Measurements from ENCODE around the gene ST3GAL5.
"Not testable (repeated sequence)": the region's sequence is repeated elsewhere in the genome, so short reads cannot be mapped to it uniquely, and the experiment has no call there.

Gene ST3GAL5

GRCh38 chr2:85915606-85916303, 27.0 kb upstream of the ST3GAL5 start:
- DNase-seq, result no peak

DNA sequence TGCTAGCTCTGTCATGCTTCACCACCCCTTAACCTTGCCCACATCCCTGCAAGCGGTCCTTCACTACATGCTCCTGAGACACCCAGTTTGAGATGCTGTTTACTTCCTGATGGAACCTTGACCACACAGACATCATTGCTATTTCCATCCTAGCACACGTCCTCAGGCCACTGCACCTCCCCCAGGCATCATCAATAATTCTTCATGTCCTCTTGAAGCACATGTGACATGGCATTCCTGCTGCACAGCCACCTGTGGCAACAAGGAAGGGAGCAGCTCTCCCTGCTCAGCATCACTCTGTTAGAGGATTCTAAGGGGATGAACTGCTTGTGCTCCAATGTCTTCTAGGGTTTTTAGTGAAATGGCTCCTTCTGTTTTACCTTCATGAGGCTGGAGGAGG, 26.1 kb upstream of the ST3GAL5 start:
- no peak for DNase-seq

DNA sequence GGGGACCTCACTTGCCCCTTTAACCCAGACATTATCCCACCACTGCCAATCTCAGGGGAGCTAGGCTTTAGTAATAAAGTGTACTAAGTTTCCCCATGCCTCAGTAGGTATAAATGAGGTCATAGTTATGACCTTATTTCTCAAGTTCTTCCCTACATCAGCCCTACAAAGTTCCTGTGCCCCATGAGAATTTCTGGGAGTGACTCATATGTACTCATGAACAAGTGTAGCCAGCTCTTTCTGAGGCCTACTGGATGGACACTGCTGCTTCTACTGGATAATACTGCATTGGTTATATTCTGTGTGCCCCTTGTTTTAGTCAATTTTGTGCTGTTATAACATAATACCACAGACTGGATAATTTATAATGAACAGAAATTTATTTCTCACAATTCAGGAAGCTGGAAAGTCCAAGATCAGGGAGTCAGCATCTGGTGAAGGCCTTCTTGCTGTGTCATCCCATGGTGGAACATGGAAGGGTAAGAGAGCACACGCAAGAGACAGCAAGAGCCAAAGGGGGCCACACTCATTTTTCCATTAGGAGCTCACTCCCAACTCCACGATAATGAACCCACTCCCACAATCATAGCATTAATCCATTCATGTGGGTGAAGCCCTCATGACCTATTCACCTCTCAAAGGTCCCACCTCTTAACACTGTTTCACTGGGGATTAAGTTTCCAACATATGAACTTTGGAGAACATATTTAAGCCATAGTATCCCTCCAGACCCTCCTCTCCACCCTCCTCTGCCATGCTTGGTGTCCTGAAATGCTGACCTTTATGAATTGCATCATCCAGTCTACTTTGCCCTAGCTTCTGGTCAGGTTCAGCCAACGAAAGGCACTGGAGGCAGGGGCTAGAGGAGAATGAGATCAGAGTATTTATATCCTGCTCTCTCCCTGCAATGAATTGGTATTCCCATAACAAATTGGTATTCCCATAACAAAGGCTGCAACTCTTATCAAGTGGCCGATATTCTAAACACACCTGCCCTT, 25.4 kb upstream of the ST3GAL5 start:
- no peak for DNase-seq

GRCh38 chr2:85911814-85912692, 23.3 kb upstream of the ST3GAL5 start:
- no peak for DNase-seq

GRCh38 chr2:85911097-85911496, 22.3 kb upstream of the ST3GAL5 start:
- DNase-seq, result no peak

DNA sequence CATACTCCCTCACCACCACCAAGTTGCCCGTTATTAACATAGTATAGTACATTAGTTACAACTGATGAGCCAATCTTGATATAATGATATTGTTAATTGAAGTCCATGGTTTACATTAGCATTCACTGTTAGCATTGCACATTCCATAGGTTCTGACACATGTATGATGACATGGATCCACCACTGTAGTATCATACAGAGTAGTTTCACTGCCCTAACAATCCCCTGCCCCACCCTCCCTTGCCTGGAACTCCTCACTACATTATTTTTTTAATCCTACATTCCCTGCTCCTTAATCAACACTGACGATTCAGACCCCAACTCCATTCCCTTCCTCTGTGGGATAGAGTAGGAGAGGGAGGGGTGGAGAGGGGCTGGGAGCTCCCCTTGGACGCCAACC, 20.2 kb upstream of the ST3GAL5 start:
- no peak for DNase-seq

DNA sequence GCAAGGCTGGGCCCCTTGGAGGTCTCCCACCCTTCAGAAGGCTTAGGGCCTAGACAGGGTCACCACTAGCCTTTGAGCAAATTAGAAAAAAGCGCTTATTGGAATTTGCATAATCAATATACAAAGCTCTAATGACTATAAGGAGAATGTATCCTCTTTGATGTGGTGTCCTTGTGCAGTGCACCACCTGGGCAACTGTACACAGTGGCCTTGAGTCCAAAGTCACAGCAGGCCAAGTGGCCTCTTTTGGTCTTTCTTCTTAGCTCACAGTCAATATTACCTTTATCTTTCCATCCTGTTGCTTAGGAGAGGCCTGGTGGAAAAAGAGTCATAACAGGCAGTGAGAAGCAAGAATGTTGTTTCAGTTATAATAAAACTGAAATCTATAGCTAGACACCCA, 19.7 kb upstream of the ST3GAL5 start:
- DNase-seq, result no peak

DNA sequence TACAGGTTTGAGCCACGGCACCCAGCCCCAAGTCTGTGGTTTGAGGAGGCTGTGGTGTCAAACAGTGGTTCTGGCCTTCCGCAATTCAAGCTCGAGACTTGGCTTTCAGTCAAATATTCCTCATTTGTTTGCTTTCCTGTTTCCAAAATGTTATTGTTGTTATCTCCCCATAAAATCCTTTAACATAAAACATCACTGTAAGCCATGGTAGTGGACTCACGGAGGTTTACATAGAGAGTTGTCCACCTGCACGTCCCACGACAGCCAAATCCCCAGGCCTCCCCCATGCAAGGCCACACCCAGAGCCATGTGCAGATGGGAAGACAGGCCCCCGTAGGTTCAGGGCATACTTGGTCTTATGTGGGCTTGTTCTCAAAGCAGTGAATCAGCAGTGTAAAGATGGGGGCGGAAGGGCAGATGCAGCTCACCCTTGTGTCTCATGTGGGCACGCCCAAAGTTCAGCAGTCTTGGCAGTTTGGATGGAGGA, 18.9 kb upstream of the ST3GAL5 start:
- DNase-seq, result no peak

GRCh38 chr2:85906748-85907147, 18.0 kb upstream of the ST3GAL5 start:
- DNase-seq, result no peak

GRCh38 chr2:85905891-85906290, 17.1 kb upstream of the ST3GAL5 start:
- no peak for DNase-seq

- DNase-seq, result no peak
Observed at GRCh38 chr2:85905187-85905666, 16.4 kb upstream of the ST3GAL5 start.

DNA sequence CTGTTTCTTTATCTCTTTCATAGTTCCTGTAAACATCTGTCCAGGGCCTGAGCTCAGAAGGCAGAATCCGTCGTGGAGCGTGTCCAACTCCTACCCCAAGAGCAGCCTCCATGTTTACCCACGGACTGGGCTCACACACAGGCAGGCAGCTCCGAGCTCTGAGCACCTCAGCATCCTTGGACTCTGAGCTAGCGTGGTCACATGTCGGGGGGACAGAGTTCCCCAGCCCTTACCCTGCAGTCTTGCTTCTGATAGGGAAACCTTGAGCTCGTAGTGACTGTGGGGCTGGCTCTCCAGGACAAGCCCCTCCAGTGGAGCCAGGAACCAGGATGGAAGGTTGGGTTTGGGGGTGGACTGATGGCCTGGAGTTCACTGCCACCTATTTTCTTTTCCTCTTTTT, 15.1 kb upstream of the ST3GAL5 start:
- no peak for DNase-seq

DNA sequence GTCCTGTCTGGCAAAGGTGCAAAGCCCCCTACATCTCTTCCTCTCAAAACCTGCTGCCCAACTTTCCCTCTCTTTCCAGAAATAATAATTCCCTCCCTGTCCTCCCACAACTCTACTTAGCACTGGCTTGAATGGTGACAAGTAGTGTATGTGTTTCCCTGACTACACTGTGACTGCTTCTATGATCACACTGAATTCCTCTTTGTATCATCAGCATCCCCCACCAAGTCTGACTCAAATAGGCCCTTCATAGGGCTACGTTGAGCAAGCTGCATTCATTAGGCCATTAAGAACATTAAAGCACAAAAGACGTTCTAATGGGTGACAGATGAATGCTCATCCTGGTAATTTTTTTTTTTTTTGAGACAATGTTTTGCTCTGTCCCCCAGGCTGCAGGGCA, 13.7 kb upstream of the ST3GAL5 start:
- DNase-seq, result no peak

DNA sequence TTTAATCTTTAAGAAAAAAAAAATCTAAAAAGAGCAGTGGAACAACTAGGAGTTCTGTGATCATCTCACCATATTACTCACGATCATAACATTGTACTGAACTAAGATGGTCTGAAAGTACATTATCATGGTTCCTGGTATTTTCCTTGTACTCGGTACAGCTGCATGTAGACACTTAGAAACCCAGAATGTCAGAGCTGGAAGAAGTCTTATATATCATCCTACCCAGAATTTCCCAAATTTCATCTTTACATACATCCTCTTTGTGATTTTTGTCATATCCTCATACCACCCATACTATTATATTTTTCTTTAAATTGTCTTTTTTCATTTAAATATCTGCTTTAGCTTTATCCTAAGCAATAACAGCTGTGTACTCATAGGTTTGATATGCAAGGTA, 12.4 kb upstream of the ST3GAL5 start:
- no peak for DNase-seq

GRCh38 chr2:85900366-85900765, 11.6 kb upstream of the ST3GAL5 start:
- no peak for DNase-seq

DNA sequence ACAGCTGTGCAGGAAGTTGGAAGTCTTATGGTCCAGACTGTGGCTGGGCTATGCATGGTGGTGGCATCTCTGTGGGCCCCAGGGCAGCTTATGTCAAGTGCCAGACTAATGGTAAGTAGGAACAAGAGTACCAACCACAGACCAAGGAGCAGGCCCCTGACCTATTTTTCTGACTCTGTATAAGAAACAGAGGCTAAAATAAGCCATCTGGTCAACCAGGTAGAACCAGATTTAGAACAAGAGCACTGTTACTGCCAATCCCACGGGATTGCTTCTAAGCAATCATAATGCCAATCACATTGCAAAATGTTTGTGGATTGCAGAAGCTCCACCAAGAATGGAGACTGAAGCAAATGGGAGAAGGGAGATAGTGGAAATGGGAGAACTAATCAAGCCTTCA, 11.1 kb upstream of the ST3GAL5 start:
- no peak for DNase-seq

- no peak for DNase-seq
Observed at GRCh38 chr2:85899284-85899683, 10.5 kb upstream of the ST3GAL5 start.

DNA sequence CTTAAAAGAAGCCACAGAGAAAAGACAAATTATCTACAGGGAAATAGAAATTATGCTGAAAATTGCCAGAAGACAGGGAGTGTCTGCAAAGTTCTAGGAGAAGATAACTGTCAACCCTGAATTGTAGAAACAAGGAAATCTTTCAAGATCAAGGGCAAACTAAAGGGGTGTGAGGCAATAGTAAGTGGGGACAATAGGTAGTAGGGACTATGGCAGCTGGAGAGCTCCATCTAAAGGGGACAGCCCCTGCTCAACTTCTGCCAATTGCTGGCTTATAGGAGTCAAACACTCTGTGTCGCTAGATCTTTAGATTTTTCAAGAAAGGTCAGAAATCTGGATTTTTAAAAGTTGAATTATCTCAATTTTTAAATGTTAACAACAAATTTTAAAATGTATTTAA, 10.1 kb upstream of the ST3GAL5 start:
- DNase-seq, result no peak

DNA sequence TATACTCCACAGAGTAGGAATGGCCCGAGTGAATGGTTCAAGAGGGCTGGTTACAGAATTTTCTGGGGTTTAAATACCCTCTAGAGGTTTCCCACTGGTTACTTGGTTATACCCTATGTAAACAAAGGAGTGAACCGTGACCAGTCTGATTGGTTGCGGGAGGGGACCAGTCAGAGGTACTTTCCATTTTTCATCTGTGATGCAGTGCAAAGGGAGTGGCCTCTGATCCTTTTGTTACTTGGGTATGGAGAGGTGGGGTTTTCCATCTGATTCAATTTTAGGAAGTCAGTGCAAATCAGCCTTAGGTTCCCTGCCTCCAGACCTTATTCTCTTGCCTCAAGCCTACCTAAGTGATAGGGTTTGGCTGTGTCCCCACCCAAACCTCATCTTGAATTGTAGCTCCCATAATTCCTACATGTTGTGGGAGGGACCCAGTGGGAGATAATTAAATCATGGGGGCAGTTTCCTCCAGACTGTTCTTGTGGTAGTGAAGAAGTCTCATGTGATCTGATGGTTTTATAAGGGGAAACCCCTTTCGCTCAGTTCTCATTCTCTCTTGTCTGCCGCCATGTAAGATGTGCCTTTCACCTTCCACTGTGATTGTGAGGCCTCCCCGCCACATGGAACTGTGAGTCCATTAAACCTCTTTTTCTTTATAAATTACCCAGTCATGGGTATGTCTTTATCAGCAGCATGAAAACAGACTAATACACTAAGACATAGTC, 5.9 kb upstream of the ST3GAL5 start:
- DNase-seq, result not testable (repeated sequence)

DNA sequence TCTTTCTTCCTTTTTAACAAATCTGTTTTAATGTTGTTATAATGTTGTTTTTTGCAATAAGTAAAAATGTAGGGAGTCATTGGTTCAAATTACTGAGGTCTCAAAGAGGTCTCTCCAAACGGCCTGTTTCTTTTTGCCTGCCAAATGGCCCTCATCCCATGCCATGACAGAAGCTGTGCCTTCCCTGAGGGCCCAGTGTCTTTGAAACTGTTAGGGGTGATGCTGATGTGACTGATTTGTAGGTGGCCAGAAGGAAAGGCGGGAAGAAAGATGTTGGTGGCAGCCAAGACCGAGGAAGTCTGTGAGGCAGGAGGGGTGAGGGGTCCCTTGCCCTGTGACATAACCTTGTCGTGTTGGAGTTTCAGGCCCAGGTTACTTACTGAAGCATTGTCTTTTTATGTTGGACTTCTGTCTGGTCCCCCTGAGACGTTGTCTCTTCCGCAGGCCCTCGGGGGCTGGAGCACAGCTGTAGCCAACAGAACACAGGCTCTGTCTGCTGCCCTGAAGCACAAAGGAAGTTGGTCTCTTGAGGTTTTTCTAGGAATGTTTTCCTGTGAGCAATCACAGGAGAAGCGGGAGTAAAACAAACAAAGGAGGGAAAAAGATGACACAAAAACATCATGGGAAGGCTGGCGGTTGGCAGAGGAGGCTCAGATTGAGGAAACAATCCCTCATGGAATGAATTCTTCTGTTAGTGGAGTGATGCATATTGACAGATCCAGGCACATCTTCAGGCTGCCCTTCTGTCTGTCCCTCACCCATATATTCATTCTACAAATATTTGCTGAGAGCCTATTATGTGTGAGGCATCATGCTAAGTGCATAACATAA, 4.9 kb upstream of the ST3GAL5 start:
- no peak for DNase-seq
